OCI-M2 (cell line): ENCODE measurements around the gene IQCK.

Source experiments
- DNase-seq: peaks from one replicate; lab custom pipeline; 2025; ENCODE audit not compliant: unreplicated experiment; lab: John Stamatoyannopoulos, UW

The IQCK gene

DNA sequence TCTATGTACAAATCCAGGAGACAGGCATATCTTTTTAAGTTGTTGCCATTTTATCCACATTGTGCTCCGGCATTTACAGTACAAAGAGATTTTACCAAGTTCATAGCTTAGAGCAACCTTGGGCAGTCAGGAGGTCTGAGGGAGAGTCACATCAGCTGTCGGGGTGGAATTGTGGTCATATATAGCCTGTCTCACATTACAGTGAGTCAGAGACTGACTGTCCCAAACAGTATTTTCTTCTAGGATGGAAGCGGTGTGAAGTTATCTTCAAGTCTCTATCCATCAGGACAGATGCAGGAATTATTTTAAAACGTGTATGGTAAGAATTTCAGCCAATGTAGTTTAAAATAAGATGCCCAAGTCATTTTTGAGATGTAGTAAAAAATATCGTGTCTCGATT lies 113.6 kb downstream of the IQCK start:
- DNase-seq: peak; percentile 11

DNA sequence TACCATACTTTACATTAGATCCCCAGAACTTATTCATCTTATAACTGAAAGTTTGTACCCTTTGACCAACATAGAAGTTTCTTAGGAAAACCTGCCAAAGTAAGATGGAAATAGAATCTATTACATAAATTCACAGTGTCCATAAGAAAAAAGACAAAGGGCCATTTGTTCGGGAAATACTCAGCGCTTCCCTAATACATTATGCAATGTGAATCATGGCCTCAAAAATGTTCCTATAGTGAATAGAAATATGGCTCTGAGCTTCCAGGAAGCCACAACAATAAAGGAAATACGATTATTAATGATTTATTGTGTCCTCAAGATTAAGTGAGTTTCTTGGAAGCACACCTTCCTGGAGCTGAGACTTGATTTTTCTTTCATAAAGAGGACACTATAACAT lies 115.1 kb downstream of the IQCK start:
- DNase-seq: no peak

DNA sequence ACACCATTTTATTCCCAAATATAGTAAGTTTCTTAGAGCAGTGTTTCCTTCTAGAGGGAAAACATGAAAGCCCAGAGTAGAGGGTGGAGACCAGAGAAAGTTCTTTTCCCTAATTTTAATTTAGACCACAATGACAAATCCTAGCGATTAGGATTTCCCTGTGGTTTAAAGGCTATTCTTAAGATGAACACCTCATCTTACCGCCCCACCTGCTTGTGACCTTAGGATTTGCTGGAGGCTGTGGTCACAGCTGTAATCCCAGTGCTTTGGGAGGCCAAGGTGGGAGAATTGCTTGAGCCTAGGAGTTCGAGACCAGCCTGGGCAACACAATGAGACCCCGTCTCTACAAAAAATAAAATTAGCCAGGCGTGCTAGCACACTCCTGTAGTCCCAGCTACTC lies 115.5 kb downstream of the IQCK start:
- no peak for DNase-seq

DNA sequence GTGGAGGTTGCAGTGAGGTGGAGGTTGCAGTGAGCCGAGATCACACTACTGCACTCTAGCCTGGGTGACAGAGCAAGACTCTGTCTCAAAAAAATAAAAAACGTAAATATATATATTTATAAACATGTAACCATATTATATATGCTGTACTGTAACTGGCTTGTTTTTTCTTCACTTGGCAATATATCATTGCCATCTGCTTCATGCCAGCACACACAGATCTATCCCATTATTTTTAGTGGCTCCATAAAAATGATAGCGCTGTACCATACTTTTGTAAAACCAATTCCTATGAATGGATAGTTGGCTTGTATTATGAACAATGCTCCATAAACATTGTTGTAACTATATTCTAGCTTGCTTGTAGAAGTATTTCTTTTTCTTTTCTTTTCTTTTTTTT lies 117.1 kb downstream of the IQCK start:
- DNase-seq: no peak

DNA sequence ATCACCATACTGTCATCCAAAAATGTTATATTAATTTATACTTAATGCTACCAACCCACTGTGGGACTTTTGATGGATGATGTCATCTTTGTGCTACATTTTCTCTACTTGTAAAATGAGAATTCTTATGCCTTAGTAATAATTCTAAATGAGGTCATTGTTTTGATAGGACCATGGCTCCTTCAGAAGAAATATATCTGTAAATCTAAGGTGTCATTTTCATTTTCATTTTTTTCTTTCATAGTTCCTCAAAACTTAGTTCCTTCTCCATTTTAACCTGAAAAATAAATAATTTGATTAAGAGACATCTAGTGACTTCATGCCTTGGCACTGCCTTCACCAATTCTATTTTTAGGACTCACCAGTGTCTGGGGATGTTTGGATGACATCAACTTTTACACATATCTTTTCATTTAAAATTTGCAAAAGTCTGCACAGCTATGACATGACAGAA lies 117.9 kb downstream of the IQCK start:
- no peak for DNase-seq

DNA sequence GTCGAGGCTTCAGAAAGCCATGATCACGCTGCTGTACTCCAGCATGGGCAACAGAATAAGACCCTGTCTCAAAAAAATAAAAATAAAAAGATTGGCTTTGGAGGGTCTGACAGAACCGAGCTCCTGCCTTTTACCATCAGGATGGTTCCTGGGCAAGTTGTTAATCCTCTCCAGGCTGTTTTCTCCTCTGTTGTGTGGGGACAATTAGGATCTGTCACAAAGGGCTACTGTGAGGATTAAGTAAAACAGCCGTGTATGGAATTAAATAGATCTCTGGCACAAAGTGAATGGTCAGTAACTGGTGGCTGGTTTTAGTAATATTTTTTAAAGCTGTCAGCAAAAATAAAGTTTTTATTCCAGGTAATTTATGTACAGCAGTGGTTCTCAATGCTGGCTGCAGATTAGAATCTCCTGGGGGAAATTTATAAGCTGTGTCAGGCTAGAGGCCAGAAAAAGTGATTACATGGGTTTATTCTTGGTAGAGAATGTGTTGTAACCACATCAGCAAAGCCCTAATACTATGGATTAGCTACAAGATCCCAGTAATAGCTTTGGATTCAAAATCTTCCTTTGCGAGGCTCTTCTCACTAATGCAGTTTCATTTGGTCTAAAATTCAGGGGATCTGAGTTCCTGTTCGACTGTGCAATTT lies 119.4 kb downstream of the IQCK start:
- no peak for DNase-seq

DNA sequence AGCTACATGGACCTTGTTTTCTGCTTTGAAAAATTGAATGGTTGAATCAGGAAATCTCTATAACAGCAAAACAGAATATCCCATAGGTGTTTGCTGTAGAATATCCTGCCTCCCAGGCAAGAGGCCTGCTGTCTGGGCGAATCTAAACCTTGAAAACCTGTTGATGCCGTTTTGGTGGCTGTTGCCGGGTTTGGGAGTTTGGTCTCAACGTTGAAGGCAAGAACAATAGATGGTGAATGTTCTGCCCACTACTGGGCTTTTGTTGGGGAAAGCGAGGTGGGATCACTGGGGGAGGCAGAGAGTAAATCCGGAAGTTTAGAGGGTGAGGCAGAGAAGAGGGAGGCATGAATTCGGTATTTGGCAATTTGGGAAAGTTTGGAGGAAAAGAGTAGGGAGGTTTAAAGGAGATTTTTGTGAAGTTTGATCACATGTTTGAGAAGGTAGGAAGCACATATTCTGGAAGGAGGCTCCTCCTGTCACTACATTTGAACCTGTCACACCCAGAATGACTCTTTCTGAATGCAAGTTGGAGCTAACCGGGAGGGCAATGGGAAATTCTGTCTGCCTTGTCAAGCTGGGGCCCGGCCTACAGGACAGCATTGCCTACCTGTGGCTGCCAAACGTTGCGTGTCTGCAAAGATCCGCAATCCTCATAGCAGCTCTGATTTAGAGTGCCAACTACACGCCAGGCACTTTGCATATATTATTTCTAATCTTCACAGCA lies 120.1 kb downstream of the IQCK start:
- DNase-seq: no peak

DNA sequence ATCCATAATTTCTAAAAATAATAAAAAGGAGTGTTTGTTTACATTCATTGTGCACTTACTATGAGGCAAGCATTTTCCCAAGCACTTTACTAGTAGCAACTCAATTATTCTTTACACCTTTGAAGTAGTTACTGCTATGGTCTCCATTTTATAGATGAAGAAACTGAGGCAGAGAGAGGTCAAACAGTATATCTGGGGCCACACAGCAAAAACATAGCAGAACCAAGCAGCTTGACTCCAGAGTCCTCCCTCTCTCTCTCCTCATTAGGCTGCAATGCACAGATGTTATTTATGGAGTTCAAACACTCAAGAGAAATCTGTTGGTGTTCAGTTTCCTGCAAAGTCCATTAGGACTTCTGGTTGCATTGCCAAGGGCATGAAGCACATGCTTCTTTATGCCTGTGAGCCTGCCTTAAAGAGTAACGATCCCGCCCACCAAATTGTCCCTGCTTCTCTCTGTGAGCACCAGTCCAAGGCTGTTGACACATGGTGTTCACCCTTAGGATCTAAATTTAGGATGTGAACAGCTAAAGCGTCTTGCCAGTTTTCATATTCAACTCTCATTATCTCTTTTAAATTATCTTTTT lies 122.5 kb downstream of the IQCK start:
- no peak for DNase-seq

DNA sequence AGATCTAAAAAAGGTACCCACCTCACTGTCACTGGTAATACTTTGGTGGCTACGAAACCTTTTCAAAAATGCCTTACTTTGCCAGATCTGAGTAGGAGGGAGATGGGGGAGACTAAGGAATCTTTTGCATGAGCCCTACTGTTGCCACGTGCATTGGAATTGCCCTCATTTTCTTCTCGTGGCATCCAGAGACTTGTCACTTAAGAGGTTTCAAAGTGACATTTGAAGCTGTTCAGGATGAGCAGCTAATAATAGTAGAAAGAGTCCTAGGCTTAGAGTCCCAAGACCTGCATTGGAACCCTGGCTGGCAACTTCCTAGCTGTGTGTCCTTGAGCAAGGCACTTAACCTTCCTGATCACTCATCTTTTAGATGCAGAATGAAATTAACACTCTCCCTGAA lies 123.1 kb downstream of the IQCK start:
- no peak for DNase-seq

DNA sequence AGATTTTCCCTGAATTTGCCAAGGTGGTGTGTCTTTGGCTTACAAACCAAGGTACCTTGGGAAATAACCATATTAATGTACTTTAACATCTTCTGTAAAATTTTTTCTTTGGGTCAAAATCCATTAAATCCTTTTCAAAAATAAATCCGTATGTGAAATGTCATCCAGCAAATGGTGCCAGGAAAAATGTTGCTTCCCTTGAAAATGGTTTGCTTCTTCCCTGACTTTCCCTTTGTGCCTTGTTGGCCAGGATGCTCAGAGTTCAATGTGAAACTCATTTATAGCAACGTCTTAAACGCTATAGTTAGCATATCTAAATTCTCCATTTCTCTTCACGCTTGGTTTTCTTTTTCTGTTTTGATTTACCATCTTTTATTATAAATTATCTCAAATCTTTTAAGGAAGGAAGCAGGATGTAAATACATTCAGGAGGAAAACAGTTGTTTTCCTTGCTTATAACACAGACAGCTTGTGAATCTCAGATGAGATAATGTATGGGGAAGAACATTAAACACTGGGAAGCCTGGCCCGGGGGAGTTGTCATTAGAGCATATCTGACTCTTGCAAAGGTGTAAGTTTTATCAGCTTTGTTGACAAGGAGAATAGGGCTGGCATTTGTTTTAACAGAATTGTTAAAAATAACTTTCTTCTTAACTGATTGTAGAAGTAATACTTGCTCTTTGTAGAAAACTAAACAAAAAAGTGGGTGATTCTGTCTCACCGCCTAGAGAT lies 124.5 kb downstream of the IQCK start:
- no peak for DNase-seq

DNA sequence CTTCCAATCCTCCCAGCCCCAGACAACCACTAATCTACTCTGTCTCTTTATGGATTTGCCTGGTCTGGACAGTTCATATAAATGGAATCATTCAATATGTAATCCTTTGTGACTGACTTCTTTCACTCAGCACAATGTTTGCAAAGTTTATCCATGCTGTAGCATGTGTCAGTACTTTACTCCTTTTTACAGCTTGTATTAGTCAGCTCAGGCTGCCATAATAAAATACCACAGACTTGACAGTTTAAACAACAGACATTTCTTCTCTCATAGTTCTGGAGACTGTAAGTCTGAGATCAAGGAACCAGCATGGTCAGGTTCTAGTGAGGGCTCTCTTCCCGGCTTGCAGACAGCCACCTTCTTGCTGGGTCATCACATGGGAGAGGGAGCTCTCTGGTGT lies 125.3 kb downstream of the IQCK start:
- DNase-seq: peak; percentile 8

DNA sequence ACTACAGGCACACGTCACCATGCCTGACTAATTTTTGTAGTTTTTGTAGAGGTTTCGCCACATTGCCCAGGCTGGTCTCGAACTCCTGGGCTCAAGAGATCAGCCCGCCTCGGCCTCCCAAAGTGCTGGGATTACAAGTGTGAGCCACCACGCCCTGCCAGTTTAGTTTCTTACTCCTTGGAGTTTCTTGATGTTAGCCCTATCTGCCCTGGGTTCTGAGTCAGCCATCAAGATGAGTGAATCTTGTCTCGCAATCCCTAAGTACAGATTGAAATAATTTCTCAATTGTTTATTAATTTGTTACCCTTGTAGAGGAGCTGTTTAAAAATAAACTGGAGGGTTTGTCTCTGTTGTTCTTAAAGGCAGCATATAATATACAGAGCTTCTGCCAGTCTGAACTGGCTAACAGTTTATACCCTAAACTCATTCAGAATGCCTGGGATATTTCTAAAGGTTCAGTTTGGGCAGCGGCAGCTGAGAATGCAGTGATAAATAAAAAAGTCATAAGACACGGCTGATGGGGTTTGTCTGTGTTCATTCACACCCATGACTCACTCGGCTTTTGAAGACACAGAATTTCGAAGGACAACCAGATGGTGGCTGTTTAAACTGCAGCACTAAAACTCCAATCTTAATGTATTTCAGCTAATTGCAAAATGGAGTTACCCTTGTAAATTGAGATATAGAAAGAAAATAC lies 127.0 kb downstream of the IQCK start:
- no peak for DNase-seq

DNA sequence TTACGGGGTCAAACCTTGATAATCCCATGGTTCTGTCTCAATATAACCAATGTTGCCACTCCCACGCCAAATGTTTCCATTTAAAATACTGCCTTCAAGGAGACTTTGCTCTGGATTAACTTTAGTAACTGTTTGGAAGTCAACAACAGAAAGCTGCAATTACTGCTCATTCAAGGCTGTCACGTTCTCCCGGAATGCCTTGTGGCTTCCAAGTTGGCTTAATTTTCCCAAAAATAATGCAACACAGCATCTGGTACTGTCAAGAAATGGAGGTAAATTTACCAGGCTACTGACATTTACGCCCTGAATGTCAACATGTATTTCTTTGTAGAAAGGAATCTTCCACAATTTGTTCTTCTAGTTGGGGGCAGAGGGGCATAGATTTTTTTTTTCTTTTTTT lies 128.4 kb downstream of the IQCK start:
- no peak for DNase-seq

DNA sequence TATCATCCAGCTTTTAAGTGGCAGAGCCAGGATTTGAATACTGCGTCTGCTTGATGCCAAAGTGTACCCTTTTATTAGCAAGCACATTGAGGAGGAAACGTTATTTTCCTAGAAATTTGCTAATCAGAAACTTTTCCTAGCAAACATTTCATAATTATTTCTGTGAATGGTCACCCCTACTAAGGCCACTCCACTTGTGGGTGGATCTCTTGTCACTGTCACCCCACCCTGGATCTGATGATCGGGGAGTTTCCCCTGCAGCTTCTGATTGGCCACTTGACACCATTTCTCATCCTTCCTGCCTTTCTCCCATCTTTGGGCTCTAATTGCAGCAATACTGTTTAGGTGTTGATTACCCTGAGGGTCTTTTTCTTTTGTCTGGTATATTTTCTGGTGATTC lies 130.7 kb downstream of the IQCK start:
- no peak for DNase-seq

DNA sequence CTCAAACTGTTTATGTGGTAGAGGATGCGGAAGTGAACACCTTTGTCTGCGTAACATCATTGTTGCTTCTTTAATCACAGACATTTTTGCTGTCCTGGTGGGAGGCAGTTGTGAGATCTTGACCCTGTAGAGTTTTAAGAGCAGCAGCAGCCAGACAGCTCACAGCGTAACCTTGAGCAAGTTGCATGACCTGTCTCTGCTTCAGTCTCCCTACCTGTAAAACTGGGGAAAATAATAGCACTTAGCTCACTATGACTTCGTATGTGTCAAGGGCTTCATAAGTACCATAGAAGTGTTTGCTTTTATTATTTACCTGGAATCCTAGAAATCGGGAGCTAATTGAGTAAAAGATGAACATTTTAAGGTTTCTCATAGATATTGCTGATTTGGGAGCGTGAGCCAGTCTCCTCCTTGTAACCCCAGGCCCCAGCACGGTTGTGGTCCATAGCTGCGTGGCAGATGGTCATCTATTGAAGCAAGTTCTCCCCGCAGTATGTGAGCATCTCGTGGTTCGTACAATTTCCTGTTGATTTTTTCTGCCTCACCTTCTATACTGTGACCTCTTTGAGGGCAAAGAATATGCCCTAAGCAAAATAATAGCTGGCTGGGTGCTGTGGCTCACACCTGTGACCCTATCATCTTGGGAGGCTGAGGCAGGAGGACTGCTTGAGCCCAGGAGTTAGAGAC lies 132.2 kb downstream of the IQCK start:
- no peak for DNase-seq

DNA sequence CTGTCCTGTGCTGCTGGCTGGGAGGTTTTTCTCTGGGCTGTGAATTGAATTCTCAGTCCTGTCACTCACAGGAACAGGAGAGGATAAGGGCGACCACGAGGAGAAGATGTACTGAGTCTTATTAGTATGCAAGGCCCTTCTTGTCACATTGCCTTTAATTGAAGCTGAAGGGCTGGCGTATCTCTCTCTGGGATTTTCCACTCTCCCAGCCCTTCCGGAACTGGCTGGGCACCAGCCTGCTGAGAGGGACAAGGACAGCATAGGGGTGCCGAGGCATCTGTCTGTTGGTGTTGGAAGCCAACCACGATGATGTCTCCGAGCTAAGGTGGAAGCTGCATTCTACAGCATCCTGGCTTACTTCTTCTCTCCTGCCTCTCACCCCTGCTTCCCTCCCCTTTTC lies 133.4 kb downstream of the IQCK start:
- DNase-seq: no peak

DNA sequence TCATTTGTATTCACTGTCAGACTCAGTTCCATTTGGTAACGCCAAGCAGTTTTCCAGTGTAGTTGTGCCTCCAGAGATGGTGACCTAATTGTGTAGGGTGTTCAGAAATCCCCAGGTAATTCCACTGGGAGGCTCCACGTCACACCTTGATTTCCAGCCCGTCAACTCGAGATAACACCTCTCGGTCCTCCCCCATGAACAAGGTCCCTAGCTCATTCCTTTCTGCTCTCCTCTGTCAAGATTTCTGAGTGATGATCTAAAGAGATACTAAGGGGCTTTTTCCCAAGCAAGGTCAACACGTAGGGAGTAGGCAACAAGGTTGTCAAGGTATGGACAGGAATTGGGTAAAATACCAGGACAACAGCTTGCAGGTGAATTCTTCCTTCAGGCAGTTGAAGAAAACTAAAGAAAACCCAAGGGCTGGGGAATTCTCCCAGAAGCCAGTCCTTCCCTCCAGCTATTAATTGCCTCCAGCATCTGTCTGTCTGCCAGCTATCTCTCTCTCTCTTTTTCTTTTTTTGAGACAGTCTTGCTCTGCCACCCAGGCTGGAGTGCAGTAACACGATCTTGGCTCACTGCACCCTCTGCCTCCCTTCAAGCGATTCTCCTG lies 135.2 kb downstream of the IQCK start:
- no peak for DNase-seq

DNA sequence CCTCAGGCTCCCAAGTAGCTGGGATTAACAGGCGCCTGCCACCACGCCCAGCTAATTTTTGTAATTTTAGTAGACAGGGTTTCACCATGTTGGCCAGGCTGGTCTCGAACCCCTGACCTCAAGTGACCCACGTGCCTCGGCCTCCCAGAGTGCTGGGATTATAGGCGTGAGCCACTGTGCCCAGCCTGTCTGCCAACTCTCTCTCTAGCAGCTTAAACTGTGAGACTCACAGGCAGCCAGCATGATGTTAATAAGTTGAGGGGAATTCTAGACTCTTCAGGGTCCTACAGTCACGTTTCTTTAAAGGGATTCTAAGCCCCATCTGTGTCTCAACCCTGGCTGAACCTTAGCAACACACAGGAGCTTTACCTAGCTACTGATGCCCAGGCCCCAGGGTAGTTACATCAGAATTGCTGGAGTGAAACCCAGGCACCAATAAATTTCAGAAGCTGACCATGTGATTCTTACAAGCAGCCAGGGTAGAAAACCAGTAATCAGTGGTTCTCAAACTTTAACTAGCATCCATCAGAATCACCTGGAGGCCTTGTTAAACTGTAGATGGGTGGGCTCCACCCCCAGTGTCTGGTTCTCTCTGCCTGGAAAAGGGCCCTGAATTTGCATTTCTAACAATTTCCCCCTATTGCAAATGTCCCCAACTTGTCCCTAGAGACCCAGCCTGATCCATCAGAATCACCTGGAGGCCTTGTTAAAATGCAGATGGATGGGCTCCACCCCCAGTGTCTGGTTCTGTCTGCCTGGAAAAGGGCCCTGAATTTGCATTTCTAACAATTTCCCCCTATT lies 135.9 kb downstream of the IQCK start:
- no peak for DNase-seq

DNA sequence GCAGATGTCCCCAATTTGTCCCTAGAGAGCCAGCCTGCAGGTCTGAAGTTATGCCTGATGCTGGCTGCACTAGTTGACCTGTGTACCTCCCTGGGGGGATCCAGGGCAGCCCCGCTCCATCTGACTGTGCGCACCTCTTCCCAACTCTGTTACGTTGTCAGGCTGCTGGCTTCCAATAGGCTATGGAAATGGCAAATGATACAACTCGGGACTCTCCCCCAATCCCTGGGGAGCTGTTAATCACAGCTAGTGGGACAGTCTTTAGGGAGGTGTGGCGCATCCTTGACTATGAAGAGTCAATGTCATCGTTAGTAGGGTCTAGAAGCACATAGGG lies 136.4 kb downstream of the IQCK start:
- no peak for DNase-seq

DNA sequence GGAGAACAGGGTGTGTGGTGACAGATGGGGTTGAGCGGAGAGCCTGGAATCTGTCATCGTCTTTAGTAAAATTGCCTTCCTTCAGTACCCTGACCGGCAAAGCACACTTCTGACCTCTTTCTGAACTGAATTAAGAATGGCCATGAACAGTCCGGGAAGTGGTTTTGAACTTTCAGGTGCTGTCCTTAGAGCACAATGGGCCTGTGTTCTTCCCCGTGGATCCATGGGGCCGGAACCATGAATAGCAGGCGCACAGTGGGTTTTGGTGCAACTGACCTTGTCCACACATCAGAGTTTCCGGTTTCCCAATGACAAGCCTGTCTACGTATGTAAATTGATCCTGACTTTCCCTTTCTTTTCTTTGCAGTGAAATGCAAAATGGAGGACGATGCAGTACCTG lies 138.0 kb downstream of the IQCK start:
- no peak for DNase-seq
